ENCODE results near the gene BMPER.

GRCh38 chr7:34184466-34184865 lies 279.1 kb downstream of the BMPER start:
- TF ChIP-seq RARB (CRISPR knock-in tag; IDR thresholded peaks at IDR 0.05) (no peak), PPARA (CRISPR knock-in tag; IDR thresholded peaks at IDR 0.05; ENCODE audit: borderline replicate concordance) (no peak), PATZ1 (CRISPR knock-in tag; IDR thresholded peaks at IDR 0.05; ENCODE audit: borderline replicate concordance) (no peak), ARNTL (CRISPR knock-in tag; IDR thresholded peaks at IDR 0.05; ENCODE audit: borderline replicate concordance, low read depth) (no peak), ZNF565 (CRISPR knock-in tag; conservative IDR thresholded peaks at IDR 0.05; ENCODE audit: low read depth) (no peak), ZFP30 (CRISPR knock-in tag; IDR thresholded peaks at IDR 0.05) (no peak)

Measured in SK-N-SH treated with all-trans-retinoic acid at 6 μM for 48 hours (cell line).